Measurements from ENCODE around the gene GPD1L. TPM values are rescaled to one million over a fixed set of nuclear protein-coding genes. Genes with fewer than 3 reads are reported as not detected.

Gene GPD1L
- total and polyA plus RNA-seq, 2 of the 13 experiments (the other 11 are each of a cell fraction or from before 2014, with no cell fraction given): 4.9 to 13.7 TPM

DNA sequence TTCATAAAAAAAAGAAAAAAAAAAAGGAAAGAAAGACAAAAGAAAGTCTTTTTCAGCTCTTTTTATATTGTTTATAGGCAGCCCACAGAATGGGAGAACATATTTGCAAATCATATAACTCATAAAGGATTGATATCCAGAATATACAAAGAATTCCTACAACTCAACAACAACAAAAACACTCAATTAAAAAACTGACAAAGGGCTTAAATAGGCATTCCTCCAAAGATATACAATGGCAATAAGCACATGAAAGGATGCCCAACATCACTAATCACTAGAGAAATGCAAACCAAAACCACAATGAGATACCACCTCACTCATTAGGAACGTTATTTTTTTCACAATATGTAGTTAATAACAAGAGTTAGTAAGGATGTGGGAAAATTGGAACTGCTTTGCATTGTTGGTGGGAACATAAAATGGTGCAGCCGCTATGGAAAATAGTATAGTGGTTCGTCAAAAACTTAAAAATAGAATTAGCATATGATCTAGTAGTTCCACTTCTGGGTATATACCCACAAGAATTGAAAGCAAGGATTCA is 77.8 kb downstream of the GPD1L start (continued):
- TF ChIP-seq, protein P1, sequence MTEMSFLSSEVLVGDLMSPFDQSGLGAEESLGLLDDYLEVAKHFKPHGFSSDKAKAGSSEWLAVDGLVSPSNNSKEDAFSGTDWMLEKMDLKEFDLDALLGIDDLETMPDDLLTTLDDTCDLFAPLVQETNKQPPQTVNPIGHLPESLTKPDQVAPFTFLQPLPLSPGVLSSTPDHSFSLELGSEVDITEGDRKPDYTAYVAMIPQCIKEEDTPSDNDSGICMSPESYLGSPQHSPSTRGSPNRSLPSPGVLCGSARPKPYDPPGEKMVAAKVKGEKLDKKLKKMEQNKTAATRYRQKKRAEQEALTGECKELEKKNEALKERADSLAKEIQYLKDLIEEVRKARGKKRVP (CRISPR knock-in tag; IDR thresholded peaks at IDR 0.05): no peak
- TF ChIP-seq, protein P2, sequence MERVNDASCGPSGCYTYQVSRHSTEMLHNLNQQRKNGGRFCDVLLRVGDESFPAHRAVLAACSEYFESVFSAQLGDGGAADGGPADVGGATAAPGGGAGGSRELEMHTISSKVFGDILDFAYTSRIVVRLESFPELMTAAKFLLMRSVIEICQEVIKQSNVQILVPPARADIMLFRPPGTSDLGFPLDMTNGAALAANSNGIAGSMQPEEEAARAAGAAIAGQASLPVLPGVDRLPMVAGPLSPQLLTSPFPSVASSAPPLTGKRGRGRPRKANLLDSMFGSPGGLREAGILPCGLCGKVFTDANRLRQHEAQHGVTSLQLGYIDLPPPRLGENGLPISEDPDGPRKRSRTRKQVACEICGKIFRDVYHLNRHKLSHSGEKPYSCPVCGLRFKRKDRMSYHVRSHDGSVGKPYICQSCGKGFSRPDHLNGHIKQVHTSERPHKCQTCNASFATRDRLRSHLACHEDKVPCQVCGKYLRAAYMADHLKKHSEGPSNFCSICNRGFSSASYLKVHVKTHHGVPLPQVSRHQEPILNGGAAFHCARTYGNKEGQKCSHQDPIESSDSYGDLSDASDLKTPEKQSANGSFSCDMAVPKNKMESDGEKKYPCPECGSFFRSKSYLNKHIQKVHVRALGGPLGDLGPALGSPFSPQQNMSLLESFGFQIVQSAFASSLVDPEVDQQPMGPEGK (CRISPR knock-in tag; IDR thresholded peaks at IDR 0.05): no peak
- TF ChIP-seq HMGA1 (CRISPR knock-in tag; conservative IDR thresholded peaks at IDR 0.05) (no peak), ZNF230 (CRISPR knock-in tag; IDR thresholded peaks at IDR 0.05) (no peak)

DNA sequence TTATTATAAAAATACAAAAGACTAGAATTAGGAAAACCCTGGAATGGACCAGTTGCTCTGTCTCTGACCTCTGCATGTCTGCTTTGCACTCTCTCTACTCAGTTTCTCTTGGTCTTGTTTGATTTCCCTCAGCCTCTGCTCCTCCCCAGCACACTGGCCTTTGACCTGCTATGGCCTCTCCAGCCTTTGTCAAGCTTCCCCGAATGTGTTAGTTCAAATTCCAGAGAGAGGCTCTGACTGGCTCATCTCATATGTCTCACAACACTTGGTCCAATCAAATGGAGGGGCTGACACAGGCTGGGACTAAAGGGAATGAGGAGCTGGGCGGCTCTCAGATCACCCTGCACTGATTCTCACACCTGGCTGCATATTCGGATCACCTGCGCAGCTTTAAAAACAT is 79.7 kb downstream of the GPD1L start:
- no peaks in the 10 kb centered on the region for H3K79me2 ChIP-seq (ENCODE audit: insufficient read depth, low read length)
- no peaks in the 10 kb centered on the region for H3K36me3 ChIP-seq (replicated peaks in 1 of 2; ENCODE audit: control insufficient read depth in 1 of 2, insufficient read depth in 2 of 2, low read length in 2 of 2)
- FAIRE-seq (peak; percentile 98), ATAC-seq (peak; percentile 100), DNase-seq (ENCODE audit: low spot score) (peak; percentile 94)
- WGBS (ENCODE audit: low lambda C conversion rate): 0% methylated on average over 1 of the region's 4 CpGs
- peaks cover 0 to 2% of the 10 kb centered on the region in 2 experiments; a peak in 2 of 5 replicates for H3K27me3 ChIP-seq (ENCODE audit: control insufficient read depth in 1 of 2, insufficient read depth in 2 of 2, low read length in 2 of 2)
- H3K9me3 ChIP-seq (ENCODE audit: low read length): no peaks in the 10 kb centered on the region
- BruUV-seq (replicated peaks): no TSS peak
- in situ Hi-C loops (cut with HindIII; ENCODE audit: extremely low pct_ligation_motif_present, low pct_unique_long_range_greater_than_20kb): no loop called here
- intact Hi-C loops (cut with micrococcal nuclease; ENCODE audit: unreplicated experiment): loop anchor here (2.0 kb wide), 2 partner anchors 31 to 53 kb away; partner anchors contain the start of gene CMTM8
- H3K4me2 ChIP-seq (ENCODE audit: low read depth, low read length): peak overlapping the region; percentile 74
- POLR2A ChIA-PET: interaction anchor here (0.8 to 1.4 kb wide), 3 partner anchors 31 to 106 kb away, joined by 3 to 9 read pairs (median 3); partner anchors contain the start of gene CMTM8
- peaks cover 45% of the 10 kb centered on the region for H3K4me1 ChIP-seq (ENCODE audit: insufficient read depth, low read length)
- CTCF ChIA-PET (ENCODE audit: low intra/inter-chr PET ratio, low total read pairs): interaction anchor here (0.7 to 1.5 kb wide), 2 partner anchors 9 to 11 kb away, joined by 3 to 4 read pairs; no protein-coding TSS in a partner anchor
- no peaks in the 10 kb centered on the region for H4K20me1 ChIP-seq (ENCODE audit: insufficient read depth, low read length)
- peak overlapping the region in 1 of 3 experiments; percentile 31; a peak in 1 of 6 replicates for H3K4me3 ChIP-seq (replicated peaks in 1 of 3; ENCODE audit: insufficient read depth in 1 of 3, low read depth in 2 of 3, low read length in 3 of 3)
- no peak overlapping the region for H3K27ac ChIP-seq (ENCODE audit: extremely low read length, insufficient read depth, low read length)
- H2AFZ ChIP-seq (ENCODE audit: low read length): no peak overlapping the region
- H3K9ac ChIP-seq (ENCODE audit: insufficient read depth, low read depth, low read length): 0 out of 2 replicates have a peak overlapping the region, but pooled peaks have one; percentile 29
- TF ChIP-seq NFYC (CRISPR knock-in tag; IDR thresholded peaks at IDR 0.05) (peak; percentile 87), EZH2 (conservative IDR thresholded peaks at IDR 0.05; ENCODE audit: low read depth, low read length) (no peak), TBX3 (IDR thresholded peaks at IDR 0.05; ENCODE audit: borderline replicate concordance) (peak; percentile 36; the same call in 1 of the 2 replicates), CREB1 (IDR thresholded peaks at IDR 0.05) (no peak), CREB1 (CRISPR knock-in tag; IDR thresholded peaks at IDR 0.05) (peak; percentile 72), FOXA3 (CRISPR knock-in tag; IDR thresholded peaks at IDR 0.05) (0 out of 2 replicates have a peak, but pooled peaks have one; percentile 51)
- TF ChIP-seq, protein P3, sequence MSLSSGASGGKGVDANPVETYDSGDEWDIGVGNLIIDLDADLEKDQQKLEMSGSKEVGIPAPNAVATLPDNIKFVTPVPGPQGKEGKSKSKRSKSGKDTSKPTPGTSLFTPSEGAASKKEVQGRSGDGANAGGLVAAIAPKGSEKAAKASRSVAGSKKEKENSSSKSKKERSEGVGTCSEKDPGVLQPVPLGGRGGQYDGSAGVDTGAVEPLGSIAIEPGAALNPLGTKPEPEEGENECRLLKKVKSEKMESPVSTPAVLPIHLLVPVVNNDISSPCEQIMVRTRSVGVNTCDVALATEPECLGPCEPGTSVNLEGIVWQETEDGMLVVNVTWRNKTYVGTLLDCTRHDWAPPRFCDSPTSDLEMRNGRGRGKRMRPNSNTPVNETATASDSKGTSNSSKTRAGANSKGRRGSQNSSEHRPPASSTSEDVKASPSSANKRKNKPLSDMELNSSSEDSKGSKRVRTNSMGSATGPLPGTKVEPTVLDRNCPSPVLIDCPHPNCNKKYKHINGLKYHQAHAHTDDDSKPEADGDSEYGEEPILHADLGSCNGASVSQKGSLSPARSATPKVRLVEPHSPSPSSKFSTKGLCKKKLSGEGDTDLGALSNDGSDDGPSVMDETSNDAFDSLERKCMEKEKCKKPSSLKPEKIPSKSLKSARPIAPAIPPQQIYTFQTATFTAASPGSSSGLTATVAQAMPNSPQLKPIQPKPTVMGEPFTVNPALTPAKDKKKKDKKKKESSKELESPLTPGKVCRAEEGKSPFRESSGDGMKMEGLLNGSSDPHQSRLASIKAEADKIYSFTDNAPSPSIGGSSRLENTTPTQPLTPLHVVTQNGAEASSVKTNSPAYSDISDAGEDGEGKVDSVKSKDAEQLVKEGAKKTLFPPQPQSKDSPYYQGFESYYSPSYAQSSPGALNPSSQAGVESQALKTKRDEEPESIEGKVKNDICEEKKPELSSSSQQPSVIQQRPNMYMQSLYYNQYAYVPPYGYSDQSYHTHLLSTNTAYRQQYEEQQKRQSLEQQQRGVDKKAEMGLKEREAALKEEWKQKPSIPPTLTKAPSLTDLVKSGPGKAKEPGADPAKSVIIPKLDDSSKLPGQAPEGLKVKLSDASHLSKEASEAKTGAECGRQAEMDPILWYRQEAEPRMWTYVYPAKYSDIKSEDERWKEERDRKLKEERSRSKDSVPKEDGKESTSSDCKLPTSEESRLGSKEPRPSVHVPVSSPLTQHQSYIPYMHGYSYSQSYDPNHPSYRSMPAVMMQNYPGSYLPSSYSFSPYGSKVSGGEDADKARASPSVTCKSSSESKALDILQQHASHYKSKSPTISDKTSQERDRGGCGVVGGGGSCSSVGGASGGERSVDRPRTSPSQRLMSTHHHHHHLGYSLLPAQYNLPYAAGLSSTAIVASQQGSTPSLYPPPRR (CRISPR knock-in tag; IDR thresholded peaks at IDR 0.05; ENCODE audit: borderline replicate concordance): peak; percentile 77; the same call in 1 of the 2 replicates
- TF ChIP-seq, protein P4, sequence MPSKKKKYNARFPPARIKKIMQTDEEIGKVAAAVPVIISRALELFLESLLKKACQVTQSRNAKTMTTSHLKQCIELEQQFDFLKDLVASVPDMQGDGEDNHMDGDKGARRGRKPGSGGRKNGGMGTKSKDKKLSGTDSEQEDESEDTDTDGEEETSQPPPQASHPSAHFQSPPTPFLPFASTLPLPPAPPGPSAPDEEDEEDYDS (CRISPR knock-in tag; IDR thresholded peaks at IDR 0.05): 0 out of 2 replicates have a peak, but pooled peaks have one; percentile 8
- TF ChIP-seq, protein P5, sequence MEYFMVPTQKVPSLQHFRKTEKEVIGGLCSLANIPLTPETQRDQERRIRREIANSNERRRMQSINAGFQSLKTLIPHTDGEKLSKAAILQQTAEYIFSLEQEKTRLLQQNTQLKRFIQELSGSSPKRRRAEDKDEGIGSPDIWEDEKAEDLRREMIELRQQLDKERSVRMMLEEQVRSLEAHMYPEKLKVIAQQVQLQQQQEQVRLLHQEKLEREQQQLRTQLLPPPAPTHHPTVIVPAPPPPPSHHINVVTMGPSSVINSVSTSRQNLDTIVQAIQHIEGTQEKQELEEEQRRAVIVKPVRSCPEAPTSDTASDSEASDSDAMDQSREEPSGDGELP (IDR thresholded peaks at IDR 0.05; ENCODE audit: borderline replicate concordance, low read depth): peak; percentile 34; the same call in 1 of the 2 replicates
